GM18873 (cell line): ENCODE data around the gene FGF10.

Source experiments
- ATAC-seq: cut with Tn5 transposase; IDR thresholded peaks from one replicate; pipeline ENCODE4 v1.9.1; 2021; ENCODE audit warnings: mild to moderate bottlenecking, moderate library complexity, moderate number of reproducible peaks; ENCODE audit not compliant: unreplicated experiment, low FRiP score

Gene FGF10

GRCh38 chr5:44389090-44389822 lies at the start of gene FGF10:
Gene FGF10 (minus strand): TSS chr5:44389420. CDS start chr5:44388682, 738 bp downstream.
- no peak for ATAC-seq

- ATAC-seq: no peak
Observed at GRCh38 chr5:44426944-44427343, 37.7 kb upstream of the FGF10 start.

DNA sequence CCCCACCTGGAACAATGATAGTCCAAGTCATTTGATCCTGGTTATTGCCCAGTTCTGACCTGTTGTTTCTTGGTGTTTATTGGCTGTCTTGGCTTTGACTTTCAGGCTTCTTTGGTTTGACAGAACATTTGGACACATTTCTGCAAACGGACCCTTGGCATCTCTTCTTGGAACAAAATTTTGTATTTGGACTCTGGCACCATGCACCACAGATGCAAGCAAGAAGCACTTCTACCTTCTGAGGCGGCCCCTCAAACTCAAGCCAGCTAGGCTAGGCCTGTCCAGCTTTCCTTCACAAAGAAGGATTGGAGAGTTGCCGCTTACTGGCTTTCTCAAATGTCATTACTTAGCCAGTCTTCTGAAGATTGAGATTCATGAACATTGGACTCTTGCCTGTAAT lies 23.1 kb upstream of the FGF10 start:
- no peak for ATAC-seq

DNA sequence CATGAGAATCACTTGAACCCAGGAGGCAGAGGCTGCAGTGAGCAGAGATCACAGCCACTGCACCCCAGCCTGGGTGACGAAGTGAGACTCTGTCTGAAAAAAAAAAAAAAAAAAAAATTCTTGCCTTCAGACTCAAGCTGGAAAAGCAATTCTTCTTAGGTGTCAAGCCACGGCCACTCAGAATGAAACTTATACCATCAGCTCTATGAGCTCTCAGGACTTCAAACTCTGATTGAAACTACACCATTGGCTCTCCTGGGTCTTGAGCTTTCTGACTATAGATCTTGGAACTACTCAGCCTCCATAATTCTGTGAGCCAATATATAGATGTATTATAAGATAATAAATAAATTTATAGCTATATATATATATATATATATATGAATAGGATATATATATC lies 12.9 kb upstream of the FGF10 start:
- no peak for ATAC-seq

GRCh38 chr5:44401611-44402010 lies 12.4 kb upstream of the FGF10 start:
- ATAC-seq: no peak

DNA sequence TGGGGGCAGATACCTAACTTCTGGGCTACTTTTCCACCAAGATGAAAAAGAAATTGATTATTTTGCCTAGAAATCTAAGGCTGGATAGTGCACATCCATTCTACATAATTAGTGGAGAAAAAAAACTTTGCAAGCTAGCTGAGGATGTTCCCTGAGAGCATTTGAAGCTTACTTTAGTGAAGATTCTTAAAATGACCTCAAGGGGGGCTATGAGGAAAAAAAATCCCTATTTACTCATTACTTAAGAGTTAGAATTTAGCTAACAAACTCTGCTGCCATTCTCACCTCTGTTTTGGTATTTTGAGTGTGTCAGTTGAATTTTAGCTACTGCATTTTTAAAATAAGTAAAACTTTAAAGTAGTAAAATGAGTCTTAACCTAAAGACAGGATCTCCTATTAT lies 9.2 kb upstream of the FGF10 start:
- no peak for ATAC-seq

- no peak for ATAC-seq
Observed at GRCh38 chr5:44396312-44396711, 7.1 kb upstream of the FGF10 start.

- no peak for ATAC-seq
Observed at GRCh38 chr5:44390351-44390750, 1.1 kb upstream of the FGF10 start.

DNA sequence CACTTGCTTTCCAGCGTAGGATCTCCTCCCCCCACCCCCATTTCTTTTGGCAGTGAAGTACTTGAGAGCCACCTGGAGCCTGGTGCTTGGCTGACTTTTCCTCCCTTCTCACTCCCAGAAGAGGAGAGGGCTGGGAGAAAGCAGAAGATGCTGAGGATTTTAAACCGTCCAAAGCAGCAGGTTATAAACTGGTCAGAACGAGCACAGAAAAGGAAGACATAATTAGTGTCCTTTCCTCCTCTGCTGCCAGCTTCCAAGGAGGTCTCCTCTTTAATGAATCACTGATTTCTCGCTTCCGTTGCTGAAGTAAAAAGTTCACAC lies 563 bp upstream of the FGF10 start:
- no peak for ATAC-seq

- ATAC-seq: no peak
Observed at GRCh38 chr5:44388321-44389089, 715 bp downstream of the FGF10 start.

- no peak for ATAC-seq
Observed at GRCh38 chr5:44387921-44388320, 1.3 kb downstream of the FGF10 start.

DNA sequence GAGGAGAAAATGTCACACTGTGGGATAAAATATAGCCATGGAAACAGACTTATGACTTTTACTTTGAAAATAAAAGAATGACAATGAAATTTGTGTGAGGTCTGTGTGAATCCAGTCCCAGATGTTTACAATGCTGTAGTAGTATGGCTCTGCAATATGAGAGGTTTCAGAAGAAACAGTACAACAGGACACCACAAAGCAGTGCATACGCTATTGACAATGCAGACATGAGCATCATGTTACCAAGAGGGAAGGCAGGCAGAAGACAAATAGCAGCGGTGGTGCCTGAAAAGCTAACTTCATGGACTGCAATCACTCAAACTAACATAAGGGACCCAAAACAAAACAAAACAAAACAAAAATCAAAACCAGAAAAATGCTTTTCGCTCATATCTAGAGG lies 1.8 kb downstream of the FGF10 start:
- no peak for ATAC-seq

- no peak for ATAC-seq
Observed at GRCh38 chr5:44385291-44385900, 3.8 kb downstream of the FGF10 start.

GRCh38 chr5:44384816-44385215 lies 4.4 kb downstream of the FGF10 start:
- no peak for ATAC-seq

DNA sequence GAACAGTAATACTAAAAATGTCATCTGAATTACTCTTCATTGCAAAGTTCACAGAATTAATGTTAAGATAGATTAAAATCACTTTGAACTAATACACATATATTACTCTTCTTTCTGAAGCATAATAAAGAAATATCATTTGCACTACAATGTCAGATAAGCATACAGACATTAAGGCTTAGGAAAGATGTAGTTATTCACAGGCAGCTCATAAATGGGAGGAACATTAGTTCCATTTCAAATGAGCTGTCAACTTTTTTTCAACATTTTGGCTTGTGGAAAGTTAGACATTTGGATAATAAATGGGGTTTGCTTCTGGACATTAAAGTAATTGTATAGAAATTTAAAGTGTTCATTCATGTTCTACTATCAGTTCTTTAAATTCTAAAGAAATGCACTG lies 6.3 kb downstream of the FGF10 start:
- no peak for ATAC-seq

DNA sequence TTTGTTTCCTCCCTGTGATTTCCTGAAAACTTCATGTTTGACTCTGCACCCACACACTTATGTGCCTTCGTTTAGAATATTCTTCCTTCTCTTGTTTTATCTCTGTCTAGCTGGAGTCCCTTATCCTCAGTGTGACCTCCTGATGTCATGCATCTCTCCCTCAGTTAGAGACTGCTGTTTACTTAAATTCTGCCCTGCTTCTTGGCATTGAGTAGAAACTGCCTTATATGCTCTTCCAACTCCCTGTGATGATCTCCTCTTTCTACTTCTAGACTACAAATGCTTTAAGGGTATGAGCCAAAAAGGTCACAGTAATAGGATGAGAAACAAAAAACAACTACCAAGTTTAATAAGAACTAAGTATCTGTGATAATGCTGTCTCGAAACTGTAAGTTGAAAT lies 12.2 kb downstream of the FGF10 start:
- no peak for ATAC-seq

GRCh38 chr5:44372028-44372427 lies 17.2 kb downstream of the FGF10 start:
- no peak for ATAC-seq

GRCh38 chr5:44367203-44367602 lies 22.0 kb downstream of the FGF10 start:
- ATAC-seq: no peak

GRCh38 chr5:44365345-44365744 lies 23.9 kb downstream of the FGF10 start:
- ATAC-seq: no peak

- ATAC-seq: no peak
Observed at GRCh38 chr5:44364097-44364496, 25.1 kb downstream of the FGF10 start.

GRCh38 chr5:44361342-44362001 lies 27.7 kb downstream of the FGF10 start:
- ATAC-seq: no peak
